HEK293T (cell line): ENCODE measurements around the gene C1GALT1.

Source experiments
- BHLHE40 ChIP-seq: fragments of 450-650 bp; IDR thresholded peaks from 2 replicates; pipeline ENCODE4 v1.6.1; 2016; ENCODE audit warnings: mild to moderate bottlenecking, moderate library complexity, borderline replicate concordance
- ELF4 ChIP-seq: fragments of 450-650 bp; IDR thresholded peaks from 2 replicates; pipeline ENCODE4 v1.6.1; 2017; ENCODE audit warnings: antibody characterized with exemption
- FOXA1 ChIP-seq: fragments of 450-650 bp; IDR thresholded peaks from 2 replicates; pipeline ENCODE4 v1.6.1; 2016; ENCODE audit warnings: mild to moderate bottlenecking
- FOXK2 ChIP-seq: fragments of 450-650 bp; IDR thresholded peaks from 2 replicates; pipeline ENCODE4 v1.6.1; 2016; ENCODE audit warnings: mild to moderate bottlenecking
- FOXM1 ChIP-seq: fragments of 450-650 bp; IDR thresholded peaks from 2 replicates; pipeline ENCODE4 v1.6.1; 2017; ENCODE audit warnings: mild to moderate bottlenecking, borderline replicate concordance
- HDGF ChIP-seq: fragments of 450-650 bp; IDR thresholded peaks from 2 replicates; pipeline ENCODE4 v1.6.1; 2017; ENCODE audit warnings: antibody characterized with exemption, borderline replicate concordance
- LEF1 ChIP-seq: fragments of 450-650 bp; IDR thresholded peaks from 2 replicates; pipeline ENCODE4 v1.6.1; 2017; ENCODE audit warnings: mild to moderate bottlenecking, borderline replicate concordance
- NFRKB ChIP-seq: fragments of 450-650 bp; IDR thresholded peaks from 2 replicates; pipeline ENCODE4 v1.6.1; 2016; ENCODE audit warnings: mild to moderate bottlenecking, moderate library complexity
- SP1 ChIP-seq: fragments of 450-650 bp; IDR thresholded peaks from 2 replicates; pipeline ENCODE4 v1.6.1; 2017
- SUZ12 ChIP-seq: fragments of 450-650 bp; IDR thresholded peaks from 2 replicates; pipeline ENCODE4 v1.6.1; 2016; ENCODE audit warnings: mild to moderate bottlenecking
- TARDBP ChIP-seq: fragments of 450-650 bp; IDR thresholded peaks from 2 replicates; pipeline ENCODE4 v1.6.1; 2016
- ZNF384 ChIP-seq: fragments of 450-650 bp; IDR thresholded peaks from 2 replicates; pipeline ENCODE4 v1.6.1; 2016
- TF ChIP-seq, protein P1 (sequence below): fragments of 450-650 bp; IDR thresholded peaks from 2 replicates; pipeline ENCODE4 v1.6.1; 2016

GRCh38 chr7:7210475-7211237, 28.3 kb downstream of the C1GALT1 start:
- no peak for TF ChIP-seq SP1
- TF ChIP-seq SUZ12, result no peak
- TF ChIP-seq FOXK2, result no peak
- TF ChIP-seq FOXA1, result no peak
- TF ChIP-seq NFRKB, result no peak
- no peak for TF ChIP-seq TARDBP
- TF ChIP-seq, protein P1, sequence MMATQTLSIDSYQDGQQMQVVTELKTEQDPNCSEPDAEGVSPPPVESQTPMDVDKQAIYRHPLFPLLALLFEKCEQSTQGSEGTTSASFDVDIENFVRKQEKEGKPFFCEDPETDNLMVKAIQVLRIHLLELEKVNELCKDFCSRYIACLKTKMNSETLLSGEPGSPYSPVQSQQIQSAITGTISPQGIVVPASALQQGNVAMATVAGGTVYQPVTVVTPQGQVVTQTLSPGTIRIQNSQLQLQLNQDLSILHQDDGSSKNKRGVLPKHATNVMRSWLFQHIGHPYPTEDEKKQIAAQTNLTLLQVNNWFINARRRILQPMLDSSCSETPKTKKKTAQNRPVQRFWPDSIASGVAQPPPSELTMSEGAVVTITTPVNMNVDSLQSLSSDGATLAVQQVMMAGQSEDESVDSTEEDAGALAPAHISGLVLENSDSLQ, result no peak
- no peak for TF ChIP-seq FOXM1
- no peak for TF ChIP-seq LEF1
- no peak for TF ChIP-seq HDGF
- TF ChIP-seq BHLHE40, result no peak
- no peak for TF ChIP-seq ELF4
- no peak for TF ChIP-seq ZNF384
